ENCODE results near the gene MTMR2.

Gene MTMR2

DNA sequence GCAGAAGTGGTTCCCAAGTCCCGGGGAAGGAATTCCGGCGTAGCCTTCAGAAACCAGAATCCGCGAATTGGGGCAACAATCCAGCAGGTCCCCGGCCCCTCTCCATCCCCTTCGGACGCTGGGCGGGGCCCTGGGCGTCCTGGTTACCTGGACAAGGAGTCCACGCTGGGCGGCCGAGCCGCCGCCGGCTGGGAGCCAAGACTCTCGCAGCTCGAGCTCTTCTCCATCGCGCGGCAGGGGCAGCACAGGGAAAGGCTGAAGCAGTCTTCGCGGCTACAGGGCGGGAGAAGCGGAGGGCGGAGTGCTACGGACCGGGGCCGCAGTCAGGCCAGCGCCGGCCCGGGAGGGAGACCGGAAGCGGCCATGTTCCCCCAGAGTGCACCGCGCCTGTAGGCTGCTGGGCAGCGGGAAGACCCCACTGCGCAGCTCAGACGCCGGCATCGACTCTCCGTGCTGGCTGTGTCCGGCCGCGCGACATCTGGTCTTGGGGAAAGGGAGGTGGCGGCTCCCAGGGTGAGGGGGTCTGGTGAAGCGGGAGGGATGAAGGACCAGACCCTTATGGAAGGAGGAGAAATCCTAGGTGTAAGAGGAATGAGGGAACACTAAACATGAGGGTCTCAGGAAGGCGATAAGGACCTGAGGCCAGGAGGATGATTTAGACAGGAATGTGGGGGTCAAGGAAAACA, at the start of gene MTMR2:
TSS of gene MTMR2 (minus strand) at position 380 of the 686 bp plus-strand sequence. CDS start at position 227, 153 bp downstream.
- peak; percentile 25 for DNase-seq

DNA sequence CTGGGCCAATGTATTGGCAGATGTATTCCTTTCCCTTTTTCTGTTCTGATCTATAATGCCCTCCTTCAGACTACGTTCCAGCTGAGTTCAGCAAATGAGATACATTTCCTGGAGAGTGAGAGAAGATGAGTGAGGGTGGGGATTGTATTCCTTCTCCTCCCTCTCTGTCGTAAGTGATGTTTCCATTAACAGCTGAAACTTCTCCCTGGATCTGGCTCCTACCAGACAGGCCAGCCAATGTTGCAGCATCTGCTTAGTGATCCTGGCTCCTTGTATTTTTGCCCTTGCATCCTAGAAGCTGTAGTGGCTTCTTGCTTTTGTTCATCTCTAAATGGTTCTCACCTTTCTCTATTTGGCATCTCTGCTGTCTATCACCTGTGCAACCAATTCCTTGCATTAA, 48.2 kb upstream of the MTMR2 start:
- no peak for DNase-seq

DNA sequence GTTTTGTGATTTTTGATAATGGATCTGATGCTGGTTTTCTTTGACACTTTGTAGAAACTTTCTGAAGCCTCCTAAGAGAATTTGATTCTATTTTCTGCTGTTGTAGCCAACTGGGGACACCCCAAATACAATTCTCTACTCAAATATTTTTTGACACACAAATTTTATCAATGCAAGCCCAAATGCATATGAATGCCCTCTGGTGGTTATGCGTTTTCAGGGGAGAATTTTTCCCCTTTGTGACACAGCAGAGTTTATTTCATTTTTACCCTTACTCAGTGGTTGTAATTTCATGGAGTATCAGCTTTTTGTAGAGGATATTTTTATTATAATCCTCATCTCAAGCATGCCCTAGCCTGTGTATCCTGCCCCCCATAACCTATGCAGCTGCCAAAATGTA, 44.7 kb upstream of the MTMR2 start:
- DNase-seq, result no peak

DNA sequence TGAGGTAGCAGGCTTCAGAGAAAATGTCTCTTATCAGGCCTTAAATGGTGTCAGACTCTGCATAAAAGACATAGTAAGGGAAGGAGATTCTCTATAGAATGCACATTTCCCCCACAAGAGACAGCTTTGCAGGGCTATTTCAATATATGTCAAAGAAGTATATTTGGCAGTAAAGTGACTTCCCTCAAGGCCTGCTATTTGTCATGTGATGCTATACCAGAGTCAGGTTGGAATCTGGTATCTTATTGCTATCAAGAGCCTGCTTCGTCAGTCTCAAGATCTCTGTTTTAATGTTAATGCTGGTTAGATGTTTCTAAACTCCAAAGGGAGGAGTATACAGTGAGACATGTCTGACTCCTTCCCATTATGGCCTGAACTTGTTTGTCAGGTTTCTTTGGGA, 40.4 kb upstream of the MTMR2 start:
- no peak for DNase-seq

DNA sequence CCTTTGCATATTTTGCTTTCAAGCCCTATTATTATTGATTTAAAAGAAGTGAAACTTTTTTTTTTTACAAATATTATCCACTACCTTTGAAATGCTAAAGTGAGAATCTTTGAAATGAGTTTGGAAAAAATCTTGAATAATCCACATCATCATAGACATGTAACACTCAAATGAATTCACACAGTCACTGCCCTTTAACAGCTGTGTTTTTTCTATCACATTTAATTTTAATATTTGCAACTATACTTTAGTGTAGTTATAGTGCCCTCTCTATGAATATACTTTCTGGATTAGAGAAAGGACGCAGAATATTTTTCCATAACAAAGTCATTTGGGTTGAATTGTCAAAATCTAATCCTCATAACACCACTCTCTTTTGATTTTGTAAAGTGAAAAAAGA, 37.9 kb upstream of the MTMR2 start:
- no peak for DNase-seq

DNA sequence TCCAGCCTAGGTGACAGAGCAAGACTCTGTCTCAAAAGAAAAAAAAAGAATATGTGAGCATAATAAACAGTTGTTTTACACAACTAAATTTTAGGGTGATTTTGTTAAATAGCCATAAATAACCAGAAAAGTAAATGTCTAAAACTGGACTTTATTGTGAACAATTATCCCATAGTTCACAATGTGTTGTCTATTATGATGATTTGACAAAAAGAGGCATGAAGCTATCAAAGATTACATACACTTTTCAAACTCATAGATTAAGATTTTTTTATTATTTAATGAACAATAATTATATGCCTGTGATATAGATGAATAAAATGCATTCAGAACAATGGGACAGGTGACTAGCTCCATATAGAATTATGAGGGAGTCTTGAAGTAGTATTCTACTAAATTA, 27.0 kb upstream of the MTMR2 start:
- no peak for DNase-seq

DNA sequence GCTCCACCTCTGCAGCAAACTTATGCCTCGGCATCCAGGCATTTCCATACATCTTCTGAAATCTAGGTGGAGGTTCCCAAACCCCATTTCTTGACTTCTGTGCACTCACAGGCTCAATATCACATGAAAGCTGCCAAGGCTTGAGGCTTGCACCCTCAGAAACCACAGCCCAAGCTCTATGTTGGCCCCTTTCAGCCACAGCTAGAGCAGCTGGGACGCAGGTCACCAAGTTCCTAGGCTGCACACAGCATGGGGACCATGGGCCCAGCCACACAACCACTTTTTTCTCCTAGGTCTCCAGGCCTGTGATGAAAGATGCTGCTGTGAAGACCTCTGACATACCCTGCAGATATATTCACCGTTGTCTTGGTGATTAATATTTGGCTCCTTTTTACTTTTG, 24.7 kb upstream of the MTMR2 start:
- no peak for DNase-seq

DNA sequence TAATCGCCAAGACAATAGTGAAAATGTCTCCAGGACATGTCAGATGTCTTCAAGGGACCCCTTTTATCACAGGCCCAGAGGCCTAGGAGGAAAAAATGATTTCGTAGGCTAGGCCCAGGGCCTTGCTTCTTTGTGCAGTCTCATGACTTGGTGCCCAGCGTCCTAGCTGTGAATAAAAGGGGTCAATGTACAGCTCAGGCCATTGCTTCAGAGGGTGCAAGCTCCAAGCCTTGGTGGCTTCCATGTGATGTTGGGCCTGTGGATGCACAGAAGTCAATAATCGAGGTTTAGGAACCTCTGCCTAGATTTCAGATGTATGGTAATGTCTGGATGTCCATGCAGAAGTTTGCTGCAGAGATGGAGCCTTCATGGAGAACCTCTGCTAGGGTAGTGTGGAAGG, 20.7 kb upstream of the MTMR2 start:
- no peak for DNase-seq

DNA sequence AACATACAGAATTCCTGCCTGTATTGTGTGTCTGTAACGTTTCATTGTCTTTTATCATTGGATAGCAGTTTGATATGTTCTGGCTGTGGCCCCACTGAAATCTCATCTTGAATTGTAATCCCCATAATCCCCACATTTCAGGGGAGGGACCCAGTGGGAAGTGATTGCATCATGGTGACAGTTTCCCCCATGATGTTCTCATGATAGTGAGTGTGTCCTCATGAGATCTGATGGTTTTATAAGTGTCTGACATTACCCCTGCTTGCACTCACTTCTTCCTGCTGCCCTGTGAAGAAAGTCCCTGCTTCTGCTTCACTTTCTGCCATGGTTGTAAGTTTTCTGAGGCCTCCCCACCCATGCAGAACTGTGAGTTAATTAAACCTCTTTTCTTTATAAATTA, 19.6 kb upstream of the MTMR2 start:
- no peak for DNase-seq

DNA sequence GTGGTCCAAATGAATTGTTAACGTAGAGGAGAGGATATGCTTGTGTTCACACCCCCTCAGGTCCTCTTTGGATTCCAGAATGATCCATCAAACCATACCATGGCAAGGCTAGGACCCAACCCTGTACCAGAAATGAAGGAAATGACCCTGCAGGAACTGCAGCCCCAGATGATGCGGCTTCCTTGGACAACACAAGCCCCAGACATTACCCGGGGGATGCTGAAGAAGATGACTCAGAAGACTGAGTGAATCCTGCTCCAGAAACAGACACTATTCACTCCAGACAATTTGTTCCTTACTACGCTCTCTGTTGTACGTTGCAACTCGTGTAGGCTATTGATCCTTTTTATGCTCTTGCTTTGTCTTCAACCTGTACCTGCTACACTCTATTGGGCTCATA, 15.2 kb upstream of the MTMR2 start:
- DNase-seq, result no peak

DNA sequence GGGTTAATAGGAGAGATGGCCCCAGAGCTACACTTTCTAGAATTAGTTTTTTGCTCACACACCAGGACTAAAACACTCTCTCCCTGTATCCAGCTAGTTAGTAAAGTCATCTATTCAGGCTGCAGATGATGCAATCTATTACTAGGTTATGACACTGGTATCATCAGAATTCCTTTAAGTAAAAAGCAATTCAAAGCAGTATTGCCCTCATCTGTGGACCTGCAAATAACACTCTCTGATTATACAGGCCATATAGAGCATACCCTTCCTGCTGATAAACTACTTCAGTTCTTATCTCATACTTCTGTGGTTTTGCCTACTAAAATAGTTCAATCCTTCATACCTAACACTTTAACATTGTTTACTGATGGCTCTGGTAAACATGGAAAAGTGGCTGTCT, 13.5 kb upstream of the MTMR2 start:
- no peak for DNase-seq

DNA sequence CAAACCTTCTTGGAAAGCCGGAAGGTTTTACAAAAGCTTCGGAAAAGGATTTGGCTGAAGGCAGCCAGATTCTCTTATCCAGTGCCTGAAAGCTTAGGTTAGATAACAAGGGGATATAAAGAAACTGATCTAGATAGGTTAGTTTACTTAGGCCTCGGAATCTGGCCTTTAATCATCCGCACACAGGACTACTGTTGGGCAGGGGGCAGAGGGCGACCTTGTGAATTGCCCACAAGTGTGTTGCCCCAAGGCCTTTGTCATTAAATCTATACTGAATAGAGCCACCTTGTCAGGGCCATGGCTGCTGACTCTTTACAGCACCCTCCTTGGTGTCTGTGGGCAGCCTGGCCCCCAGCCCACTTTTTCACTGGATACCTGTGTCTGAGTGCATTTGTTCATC, 9.7 kb upstream of the MTMR2 start:
- no peak for DNase-seq

DNA sequence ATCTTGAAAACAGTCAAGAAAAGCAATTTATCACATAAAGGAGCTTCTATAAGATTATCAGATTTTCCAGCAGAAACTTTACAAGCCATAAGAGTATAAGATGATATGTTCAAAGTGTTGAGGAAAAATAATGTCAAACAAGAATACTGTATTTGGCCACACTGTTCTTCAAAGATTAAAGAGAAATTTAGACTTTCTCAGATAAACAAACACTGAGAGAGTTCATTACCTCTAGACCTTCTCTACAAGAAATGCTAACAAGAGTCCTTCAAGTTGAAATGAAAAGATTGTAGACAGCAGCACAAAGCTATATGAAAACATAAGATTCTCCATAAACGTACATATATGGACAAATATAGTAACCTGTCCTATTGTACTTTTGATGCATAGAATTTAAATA, 8.0 kb upstream of the MTMR2 start:
- no peak for DNase-seq

DNA sequence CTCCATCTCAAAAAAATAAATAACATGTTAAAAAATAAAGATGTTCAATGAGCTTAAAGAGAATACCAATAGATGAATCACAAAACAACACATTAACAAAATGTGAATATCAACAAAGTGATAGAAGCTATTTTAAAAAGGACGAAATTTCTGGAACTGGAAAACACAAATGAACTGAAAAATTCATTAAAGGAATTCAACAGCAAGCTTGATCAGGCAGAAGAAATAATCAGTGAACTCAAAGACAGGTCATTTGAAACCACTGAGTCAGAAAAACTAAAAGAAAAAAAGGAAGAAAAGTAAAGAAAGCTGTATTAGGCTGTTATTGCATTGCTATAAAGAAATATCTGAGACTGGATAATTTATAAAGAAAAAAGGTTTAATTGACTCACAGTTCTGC, 7.0 kb upstream of the MTMR2 start:
- DNase-seq, result no peak

DNA sequence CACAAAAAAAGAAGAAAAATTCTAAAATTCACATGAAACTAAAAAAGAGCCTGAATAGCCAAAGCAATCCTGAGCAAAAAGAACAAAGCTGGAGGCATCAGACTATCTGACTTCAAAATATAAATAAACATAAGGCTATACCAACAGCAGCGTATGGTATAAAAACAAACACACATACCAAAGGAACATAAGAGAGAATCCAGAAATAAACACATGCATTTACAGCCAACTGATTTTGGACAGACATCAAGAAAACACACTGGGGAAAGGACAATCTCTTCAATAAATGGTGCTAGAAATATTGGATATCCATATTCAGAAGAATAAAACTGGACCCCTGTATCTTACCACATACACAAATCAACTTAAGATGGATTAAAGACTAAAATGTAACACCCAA, 2.8 kb upstream of the MTMR2 start:
- no peak for DNase-seq

DNA sequence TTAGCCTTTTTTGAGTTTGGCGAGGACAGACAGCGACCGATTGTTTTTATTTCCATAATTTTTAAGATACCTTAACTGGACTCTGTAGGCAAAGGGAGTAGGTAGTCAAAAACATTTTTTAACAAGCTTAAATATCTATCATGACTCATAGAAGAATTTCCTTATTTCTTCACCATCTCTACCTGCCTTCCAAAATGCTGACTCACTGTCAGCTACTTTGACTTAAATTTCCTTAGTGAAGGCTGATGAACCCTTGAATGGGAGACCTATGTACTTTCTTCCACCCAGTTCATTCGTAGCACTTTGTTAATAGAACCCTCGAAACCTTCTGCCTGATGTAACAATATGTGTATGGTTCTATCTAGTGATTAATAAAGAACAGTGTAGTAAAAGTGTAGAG, 1.1 kb upstream of the MTMR2 start:
- DNase-seq, result no peak

DNA sequence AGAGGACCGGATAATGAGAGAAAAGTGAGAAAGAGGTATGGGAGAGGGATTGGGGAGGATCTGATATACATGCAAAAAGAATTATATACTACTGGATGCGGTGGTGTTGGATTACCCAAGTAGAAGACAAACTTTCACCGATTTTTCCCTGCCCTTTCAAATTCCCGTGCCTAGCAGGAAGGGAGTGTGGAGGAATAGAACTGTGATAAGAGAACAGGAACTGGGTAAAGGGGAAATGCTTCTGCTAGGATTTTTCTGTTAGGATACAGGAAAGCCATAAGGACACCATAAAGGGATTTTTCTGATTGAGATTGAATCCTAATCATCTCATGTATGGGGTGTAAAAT, 480 bp upstream of the MTMR2 start:
- no peak for DNase-seq

DNA sequence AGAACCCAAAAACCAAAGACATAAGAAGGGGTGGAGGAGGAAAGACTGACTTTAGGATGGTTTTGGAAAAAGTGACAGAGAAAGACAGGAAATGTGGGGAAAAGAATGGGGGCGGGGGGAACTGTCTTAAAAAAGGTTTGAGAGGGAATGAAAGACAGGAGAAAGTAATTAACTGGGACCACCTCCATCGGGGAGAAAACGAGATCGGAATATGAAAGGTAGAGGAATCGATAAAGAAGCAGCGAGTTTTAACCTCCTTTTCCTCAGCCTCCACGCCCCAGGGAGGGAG, 524 bp downstream of the MTMR2 start:
- no peak for DNase-seq

DNA sequence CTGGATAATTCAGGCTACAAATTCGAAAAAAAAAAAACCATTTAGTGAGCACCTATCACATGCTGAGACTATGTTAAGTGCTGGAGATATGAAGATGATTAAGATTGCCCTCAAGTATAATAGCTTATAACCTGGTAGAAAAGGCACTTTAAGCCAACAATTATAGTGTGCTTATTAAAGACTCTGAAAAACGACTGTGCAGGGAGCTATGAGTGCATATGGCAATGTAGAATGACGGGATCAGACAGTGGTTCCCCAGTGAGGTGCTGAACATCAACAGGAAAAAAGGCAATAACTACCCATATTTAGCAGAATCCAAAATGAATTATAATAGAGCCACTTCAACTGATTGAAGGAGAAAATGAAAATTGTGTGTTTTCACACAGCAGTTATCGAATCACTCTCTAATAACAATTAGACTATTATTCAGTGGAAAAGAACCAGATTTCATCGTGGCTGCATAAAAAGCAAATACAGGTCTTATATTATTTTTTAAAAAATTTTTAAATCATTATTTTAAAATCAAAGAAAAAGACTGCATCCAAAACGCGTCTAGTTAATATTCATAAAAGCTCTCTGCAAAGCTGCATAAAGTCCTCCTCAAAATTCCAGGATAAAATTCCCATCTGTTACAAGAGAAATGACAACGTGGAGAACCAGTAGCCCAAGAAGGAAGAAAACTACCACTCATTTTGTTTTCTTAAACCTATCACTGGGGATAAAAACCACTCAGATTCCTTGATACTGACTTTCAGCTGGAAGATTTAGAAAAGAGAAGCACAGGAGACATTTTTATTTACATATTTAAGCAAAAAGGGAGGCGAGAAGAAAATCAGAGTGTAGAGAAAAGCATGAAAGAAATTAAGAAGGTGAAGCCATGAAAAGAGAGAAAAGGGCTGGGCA, 1.1 kb downstream of the MTMR2 start:
- DNase-seq, result no peak

DNA sequence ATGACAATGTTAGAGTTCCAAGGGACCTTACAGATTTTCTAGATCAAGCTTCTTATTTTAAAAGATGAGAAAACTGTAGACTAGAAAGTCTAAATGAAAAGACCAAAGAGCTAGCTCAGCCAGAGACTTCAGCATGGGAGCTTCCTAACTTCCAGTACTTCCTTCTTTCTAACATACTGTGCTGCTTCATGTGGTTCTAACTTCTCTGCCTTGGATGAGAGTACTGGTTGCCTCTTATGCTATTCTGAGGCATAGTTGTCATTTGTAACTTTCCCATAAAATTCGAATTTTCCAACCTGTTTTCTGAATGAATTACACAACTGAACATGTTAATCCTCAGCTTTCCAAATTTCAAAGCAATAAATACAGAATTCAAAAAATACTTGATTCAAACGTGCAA, 1.8 kb downstream of the MTMR2 start:
- DNase-seq, result no peak

DNA sequence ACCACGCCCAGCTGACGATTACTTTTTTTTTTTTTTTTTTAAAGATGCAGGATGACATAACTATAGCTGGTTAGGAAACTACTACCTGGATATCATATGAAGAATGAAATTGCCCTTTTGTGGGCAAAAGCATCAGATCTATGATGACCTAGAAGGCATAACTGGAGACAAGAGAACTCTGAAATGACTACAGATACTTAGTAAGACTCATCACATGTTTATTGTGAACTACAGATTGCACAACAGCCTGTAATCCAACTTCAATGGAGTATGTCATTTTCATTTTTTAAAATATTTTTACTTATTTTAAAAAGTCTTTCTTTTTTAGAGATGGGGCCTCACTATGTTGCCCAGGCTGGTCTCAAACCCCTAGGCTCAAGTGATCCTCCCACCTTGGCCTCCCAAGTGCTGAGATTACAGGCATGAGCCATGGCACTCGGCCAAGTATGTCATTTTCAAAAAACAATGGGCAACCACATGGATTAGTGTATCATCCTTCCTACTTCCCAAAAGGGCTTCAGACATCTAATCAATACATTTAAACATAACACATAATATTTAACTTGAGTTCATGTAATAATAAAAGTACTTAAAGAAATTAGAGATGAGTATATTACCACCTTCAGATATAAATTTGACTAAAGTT, 3.3 kb downstream of the MTMR2 start:
- DNase-seq, result no peak

DNA sequence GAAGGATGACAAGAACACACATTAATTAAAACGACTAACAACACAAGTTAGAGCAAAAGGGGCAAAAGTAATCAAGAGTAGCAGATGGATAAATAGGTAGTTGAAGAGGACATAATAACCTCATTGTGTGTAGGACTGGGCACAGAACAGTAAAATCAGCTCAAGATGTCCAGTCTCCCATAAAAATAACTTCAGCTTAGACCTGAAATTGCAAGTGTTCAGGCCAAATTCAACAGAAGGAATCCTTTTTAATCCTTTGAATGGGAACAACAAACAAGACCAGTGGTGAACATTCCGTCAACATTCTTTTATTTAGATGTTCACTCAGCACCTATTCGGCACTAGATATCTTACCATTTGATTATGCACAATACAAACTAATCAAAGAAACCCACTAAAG, 4.4 kb downstream of the MTMR2 start:
- DNase-seq, result no peak

DNA sequence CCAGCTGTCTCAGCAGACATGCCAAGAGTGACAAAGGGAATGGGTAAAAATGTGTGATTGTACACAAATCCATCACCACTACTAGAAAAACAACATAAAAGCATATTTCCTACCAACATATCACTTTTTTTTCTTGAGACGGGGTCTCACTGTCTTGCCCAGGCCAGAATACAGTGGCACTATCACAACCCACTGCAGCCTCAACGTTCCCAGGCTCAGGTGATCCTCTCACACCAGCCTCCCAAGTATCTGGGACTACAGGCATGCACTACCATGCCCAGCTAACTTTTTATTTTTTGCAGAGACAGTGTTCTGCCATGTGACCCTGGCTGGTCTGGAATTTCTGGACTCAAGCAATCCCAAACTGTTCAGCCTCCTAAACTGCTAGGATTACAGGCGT, 5.2 kb downstream of the MTMR2 start:
- no peak for DNase-seq

DNA sequence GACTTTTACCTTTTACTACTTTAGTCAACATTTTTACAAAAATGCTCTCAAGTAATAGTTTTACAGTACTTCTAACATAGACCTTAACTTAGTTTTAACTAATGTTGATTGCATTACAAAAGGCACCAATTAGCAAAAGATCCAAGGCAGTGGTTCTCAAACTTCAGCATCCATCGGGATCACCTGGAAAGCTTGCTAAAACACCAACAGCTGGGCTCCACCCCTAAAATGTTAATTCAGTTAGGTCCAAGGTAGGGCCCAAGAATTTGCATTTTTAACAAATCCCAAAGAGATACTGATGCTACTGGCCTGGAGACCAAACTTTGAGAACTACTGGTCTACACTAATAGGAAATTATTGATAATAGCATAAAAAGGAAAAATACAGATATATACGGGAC, 5.9 kb downstream of the MTMR2 start:
- no peak for DNase-seq

Measured in NCI-H524 treated with DMSO at 0.1 percent for 48 hours (cell line).